ENCODE data around the gene MAML1.

Gene MAML1

GRCh38 chr5:179824745-179825112 lies 92.1 kb downstream of the MAML1 start:
- no peak for DNase-seq

GRCh38 chr5:179825655-179826182 lies 93.1 kb downstream of the MAML1 start:
- DNase-seq = no peak

All from CD4-positive, alpha-beta T cell treated with Interleukin-21 for 1 hour (primary cell).